OCI-LY7 (cell line): ENCODE measurements around the gene PCID2. TPM values are rescaled to one million over a fixed set of nuclear protein-coding genes. Genes with fewer than 3 reads are reported as not detected.
"Not testable (repeated sequence)": the region's sequence is repeated elsewhere in the genome, so short reads cannot be mapped to it uniquely, and the experiment has no call there.

Source experiments
- BruUV-seq: library from RNA; stranded (reverse); fragments of 400-500 nt; replicated peaks from 2 replicates; lab custom pipeline; 2021; lab: Mats Ljungman, UMichigan
- CTCF ChIA-PET: fragments of 300-600 bp; sonication (Branson Sonifier 250); formaldehyde crosslinking; loops from one replicate; lab custom pipeline; 2022; ENCODE audit warnings: antibody characterized with exemption; ENCODE audit not compliant: unreplicated experiment; lab: Charles Lee
- POLR2A ChIA-PET: fragments of 300-600 bp; sonication (Branson Sonifier 250); formaldehyde crosslinking; loops from one replicate; lab custom pipeline; 2022; ENCODE audit warnings: antibody characterized with exemption; lab: Charles Lee
- DNase-seq: peaks from one replicate; pipeline ENCODE4 v3.0.0-alpha.2; 2015; ENCODE audit warnings: low spot score
- H2AFZ ChIP-seq: fragments of 200-600 bp; sonication (generic), shearing (Covaris generic); 2 replicates; pipeline ENCODE4 v1.6.1; 2014; ENCODE audit warnings: mild to moderate bottlenecking, antibody characterized with exemption, low read length, moderate library complexity
- H3K27ac ChIP-seq: fragments of 200-600 bp; sonication (generic); 2 replicates; pipeline ENCODE4 v1.5.1; 2014; ENCODE audit warnings: mixed run types, low read depth, mild to moderate bottlenecking, moderate library complexity, low read length, inconsistent platforms; ENCODE audit not compliant: poor library complexity, severe bottlenecking
- H3K36me3 ChIP-seq: fragments of 200-600 bp; sonication (generic); 2 replicates; pipeline ENCODE4 v1.6.1; 2014; ENCODE audit warnings: mild to moderate bottlenecking, antibody characterized with exemption, low read length, moderate library complexity, mixed read lengths; ENCODE audit not compliant: insufficient read depth
- H3K4me1 ChIP-seq: fragments of 200-600 bp; sonication (generic); 2 replicates; pipeline ENCODE4 v1.5.1; 2014; ENCODE audit warnings: mild to moderate bottlenecking, low read length; ENCODE audit not compliant: insufficient read depth, poor library complexity, severe bottlenecking
- H3K4me2 ChIP-seq: fragments of 200-600 bp; sonication (generic); 2 replicates; pipeline ENCODE4 v1.6.1; 2014; ENCODE audit warnings: mild to moderate bottlenecking, low read length
- H3K4me3 ChIP-seq: fragments of 200-600 bp; sonication (generic); 2 replicates; pipeline ENCODE4 v1.5.1; 2014; ENCODE audit warnings: mild to moderate bottlenecking, low read depth, low read length; ENCODE audit not compliant: poor library complexity, severe bottlenecking
- H3K79me2 ChIP-seq: fragments of 200-600 bp; sonication (generic); 2 replicates; pipeline ENCODE4 v1.6.1; 2016; ENCODE audit warnings: low read depth, mild to moderate bottlenecking, low read length, moderate library complexity, mixed read lengths; ENCODE audit not compliant: insufficient read depth
- H3K9me2 ChIP-seq: fragments of 200-600 bp; sonication (generic); 2 replicates; pipeline ENCODE4 v1.6.1; 2016; ENCODE audit warnings: mild to moderate bottlenecking, low read length, mixed read lengths; ENCODE audit not compliant: insufficient read depth
- H3K9me3 ChIP-seq: fragments of 200-600 bp; sonication (generic); 2 replicates; pipeline ENCODE4 v1.6.1; 2014; ENCODE audit warnings: mild to moderate bottlenecking, mixed run types, low read length, mixed read lengths
- H4K20me1 ChIP-seq: fragments of 200-600 bp; sonication (generic); 2 replicates; pipeline ENCODE4 v1.6.1; 2014; ENCODE audit warnings: mild to moderate bottlenecking, antibody characterized with exemption, low read length, moderate library complexity, mixed read lengths; ENCODE audit not compliant: insufficient read depth
- CTCF ChIP-seq: fragments of 200-600 bp; sonication (generic); conservative IDR thresholded peaks from 2 replicates; pipeline ENCODE4 v1.5.1; 2014; ENCODE audit warnings: mild to moderate bottlenecking, antibody characterized with exemption, low read length, moderate library complexity, mixed read lengths
- EZH2phosphoT487 ChIP-seq: fragments of 200-600 bp; sonication (generic); IDR thresholded peaks from 2 replicates; pipeline ENCODE4 v1.6.1; 2018; ENCODE audit warnings: low read depth, borderline replicate concordance, mild to moderate bottlenecking, mixed run types, antibody characterized with exemption, low read length, moderate library complexity, mixed read lengths
- intact Hi-C: fragments of 100-400 bp; cut with micrococcal nuclease; formaldehyde crosslinking; loops from one replicate; pipeline ENCODE4 v1.10.0; 2022; ENCODE audit not compliant: unreplicated experiment
- total RNA-seq, 2 experiments: library from RNA; depleted of rRNA in 1 of 2; stranded (reverse); fragments of >200 nt in 1 of 2; shearing (Covaris generic) in 1 of 2; gene quantifications; 2 replicates each; pipeline ENCODE4 v1.2.3, GENCODE V29; 2014 to 2022

The PCID2 gene
- total RNA-seq, 2 experiments from 2014 or later, result 30.2 to 41.9 TPM

DNA sequence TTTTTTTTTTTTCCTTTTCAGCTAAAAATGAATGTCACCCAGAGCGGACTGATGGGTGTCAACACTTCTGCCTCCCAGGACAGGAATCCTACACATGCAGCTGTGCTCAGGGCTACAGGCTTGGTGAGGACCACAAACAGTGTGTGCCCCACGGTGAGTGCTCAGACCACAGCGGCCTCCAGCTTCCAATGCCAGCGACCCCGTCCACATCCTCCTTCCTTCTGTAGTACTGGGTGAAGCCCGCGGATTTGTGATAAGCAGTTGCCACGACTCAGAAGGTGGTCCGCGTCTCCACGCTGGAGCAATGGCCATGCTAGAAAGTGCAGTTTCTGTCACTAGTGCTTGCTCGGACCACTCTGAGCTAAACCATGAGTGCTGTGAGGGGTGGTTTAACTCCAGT, 44.0 kb downstream of the PCID2 start:
- no TSS peak for BruUV-seq
- no peak overlapping the region for H3K4me3 ChIP-seq
- no peaks in the 10 kb centered on the region for H3K36me3 ChIP-seq
- H2AFZ ChIP-seq, result no peak overlapping the region
- no peaks in the 10 kb centered on the region for H3K79me2 ChIP-seq
- H3K4me1 ChIP-seq, result no peaks in the 10 kb centered on the region
- no peaks in the 10 kb centered on the region for H3K9me2 ChIP-seq
- CTCF ChIA-PET, result no interaction called here
- no peak overlapping the region for H3K27ac ChIP-seq
- H3K9me3 ChIP-seq, result no peaks in the 10 kb centered on the region
- intact Hi-C loops, result no loop called here
- no peak for DNase-seq
- no peaks in the 10 kb centered on the region for H4K20me1 ChIP-seq
- no peak overlapping the region for H3K4me2 ChIP-seq
- TF ChIP-seq EZH2phosphoT487, result no peak
- TF ChIP-seq CTCF, result no peak
- POLR2A ChIA-PET, result no interaction called here

GRCh38 chr13:113162783-113163685, 45.4 kb downstream of the PCID2 start:
- no TSS peak for BruUV-seq
- no peak overlapping the region for H3K4me2 ChIP-seq
- H2AFZ ChIP-seq, result no peak overlapping the region
- no peaks in the 10 kb centered on the region for H3K79me2 ChIP-seq
- no peak for DNase-seq
- no peaks in the 10 kb centered on the region for H4K20me1 ChIP-seq
- H3K27ac ChIP-seq, result no peak overlapping the region
- no peaks in the 10 kb centered on the region for H3K9me3 ChIP-seq
- TF ChIP-seq EZH2phosphoT487 (no peak), CTCF (no peak)
- no peak overlapping the region for H3K4me3 ChIP-seq
- H3K4me1 ChIP-seq, result no peaks in the 10 kb centered on the region
- POLR2A ChIA-PET, result no interaction called here
- CTCF ChIA-PET, result no interaction called here
- intact Hi-C loops, result no loop called here
- H3K9me2 ChIP-seq, result no peaks in the 10 kb centered on the region
- H3K36me3 ChIP-seq, result no peaks in the 10 kb centered on the region

- BruUV-seq, H3K36me3 ChIP-seq, POLR2A ChIA-PET, H3K9me2 ChIP-seq, DNase-seq, H3K27ac ChIP-seq, H3K4me1 ChIP-seq, H4K20me1 ChIP-seq, H3K79me2 ChIP-seq, CTCF ChIA-PET, intact Hi-C loops, H3K4me2 ChIP-seq, H3K9me3 ChIP-seq, H2AFZ ChIP-seq, H3K4me3 ChIP-seq: not testable (repeated sequence)
Measured at GRCh38 chr13:113161975-113162374, 46.5 kb downstream of the PCID2 start.
